Activated CD8-positive, alpha-beta T cell treated with anti-CD3 and anti-CD28 coated beads for 36 hours (primary cell): Measurements from ENCODE around the gene OCA2. TPM values are rescaled to one million over a fixed set of nuclear protein-coding genes. Genes with fewer than 3 reads are reported as not detected.

ENCODE experiments used
- ATAC-seq: fragments of 200-7000 bp; cut with Tn5 transposase; one replicate; pipeline ENCODE4 v1.10.0; 2021; ENCODE audit warnings: mild to moderate bottlenecking, moderate library complexity
- CTCF ChIA-PET: fragments of 350-600 bp; sonication (Branson Sonifier 250); formaldehyde crosslinking; loops from one replicate; lab custom pipeline; 2021; ENCODE audit warnings: antibody characterized with exemption; lab: Charles Lee
- POLR2A ChIA-PET: fragments of 350-600 bp; sonication (Branson Sonifier 250); formaldehyde crosslinking; loops from one replicate; lab custom pipeline; 2021; ENCODE audit warnings: antibody characterized with exemption; lab: Charles Lee
- DNase-seq: peaks from one replicate; pipeline ENCODE4 v3.0.0-alpha.2; 2020
- H3K27ac Mint-ChIP-seq: one replicate; pipeline ENCODE4 v1.8.0; 2021; ENCODE audit warnings: mild to moderate bottlenecking, mixed read lengths
- H3K27me3 Mint-ChIP-seq: one replicate; pipeline ENCODE4 v1.8.0; 2021; ENCODE audit warnings: mixed read lengths
- H3K36me3 Mint-ChIP-seq: one replicate; pipeline ENCODE4 v1.8.0; 2021; ENCODE audit warnings: low read depth, mixed read lengths
- H3K4me1 Mint-ChIP-seq: one replicate; pipeline ENCODE4 v1.8.0; 2021; ENCODE audit warnings: low read depth, mixed read lengths
- H3K4me3 Mint-ChIP-seq: one replicate; pipeline ENCODE4 v1.8.0; 2021; ENCODE audit warnings: mild to moderate bottlenecking, moderate library complexity, mixed read lengths
- H3K9me3 Mint-ChIP-seq: one replicate; pipeline ENCODE4 v1.8.0; 2021; ENCODE audit warnings: mixed read lengths
- intact Hi-C: fragments of 100-400 bp; cut with micrococcal nuclease; formaldehyde crosslinking; loops from one replicate; pipeline ENCODE4 v1.10.0; 2022
- total RNA-seq, 2 experiments: library from RNA; stranded (reverse); gene quantifications; one replicate each; pipeline ENCODE4 v1.2.3, GENCODE V29; 2021
- TF ChIP-seq, protein P1 (sequence below): fragments of 200-600 bp; IDR thresholded peaks from one replicate; pipeline ENCODE4 v1.8.0; 2022; ENCODE audit warnings: antibody characterized with exemption, mild to moderate bottlenecking

The OCA2 gene
- total RNA-seq, 2 experiments from 2014 or later: not detected

DNA sequence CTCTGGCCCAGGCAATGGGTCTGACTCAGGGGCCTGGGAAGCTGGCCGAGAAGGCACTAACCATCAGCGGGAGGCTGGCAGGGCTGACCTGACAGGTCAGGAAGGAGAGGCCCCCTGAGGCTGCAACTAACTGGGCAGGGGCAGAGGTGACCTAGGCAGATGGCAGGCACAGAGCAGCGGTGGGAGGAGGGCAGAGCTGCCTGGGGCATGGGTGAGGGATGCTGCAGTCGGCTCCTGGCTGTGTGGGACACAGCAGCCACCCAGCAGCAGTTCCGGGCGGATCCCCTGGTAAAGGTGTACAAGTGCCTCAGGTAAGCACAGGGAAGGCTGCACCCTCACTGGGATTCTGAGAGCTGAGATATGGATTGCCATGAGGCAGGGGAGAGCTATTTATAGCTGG lies 236.1 kb downstream of the OCA2 start:
- H3K27ac Mint-ChIP-seq: no peak overlapping the region
- H3K4me3 Mint-ChIP-seq: no peak overlapping the region
- intact Hi-C loops: no loop called here
- H3K27me3 Mint-ChIP-seq: no peaks in the 10 kb centered on the region
- no peaks in the 10 kb centered on the region for H3K4me1 Mint-ChIP-seq
- CTCF ChIA-PET: no interaction called here
- POLR2A ChIA-PET: no interaction called here
- ATAC-seq (no peak), DNase-seq (no peak)
- peaks cover 4% of the 10 kb centered on the region for H3K9me3 Mint-ChIP-seq
- TF ChIP-seq, protein P1, sequence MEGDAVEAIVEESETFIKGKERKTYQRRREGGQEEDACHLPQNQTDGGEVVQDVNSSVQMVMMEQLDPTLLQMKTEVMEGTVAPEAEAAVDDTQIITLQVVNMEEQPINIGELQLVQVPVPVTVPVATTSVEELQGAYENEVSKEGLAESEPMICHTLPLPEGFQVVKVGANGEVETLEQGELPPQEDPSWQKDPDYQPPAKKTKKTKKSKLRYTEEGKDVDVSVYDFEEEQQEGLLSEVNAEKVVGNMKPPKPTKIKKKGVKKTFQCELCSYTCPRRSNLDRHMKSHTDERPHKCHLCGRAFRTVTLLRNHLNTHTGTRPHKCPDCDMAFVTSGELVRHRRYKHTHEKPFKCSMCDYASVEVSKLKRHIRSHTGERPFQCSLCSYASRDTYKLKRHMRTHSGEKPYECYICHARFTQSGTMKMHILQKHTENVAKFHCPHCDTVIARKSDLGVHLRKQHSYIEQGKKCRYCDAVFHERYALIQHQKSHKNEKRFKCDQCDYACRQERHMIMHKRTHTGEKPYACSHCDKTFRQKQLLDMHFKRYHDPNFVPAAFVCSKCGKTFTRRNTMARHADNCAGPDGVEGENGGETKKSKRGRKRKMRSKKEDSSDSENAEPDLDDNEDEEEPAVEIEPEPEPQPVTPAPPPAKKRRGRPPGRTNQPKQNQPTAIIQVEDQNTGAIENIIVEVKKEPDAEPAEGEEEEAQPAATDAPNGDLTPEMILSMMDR: no peak
- no peaks in the 10 kb centered on the region for H3K36me3 Mint-ChIP-seq

DNA sequence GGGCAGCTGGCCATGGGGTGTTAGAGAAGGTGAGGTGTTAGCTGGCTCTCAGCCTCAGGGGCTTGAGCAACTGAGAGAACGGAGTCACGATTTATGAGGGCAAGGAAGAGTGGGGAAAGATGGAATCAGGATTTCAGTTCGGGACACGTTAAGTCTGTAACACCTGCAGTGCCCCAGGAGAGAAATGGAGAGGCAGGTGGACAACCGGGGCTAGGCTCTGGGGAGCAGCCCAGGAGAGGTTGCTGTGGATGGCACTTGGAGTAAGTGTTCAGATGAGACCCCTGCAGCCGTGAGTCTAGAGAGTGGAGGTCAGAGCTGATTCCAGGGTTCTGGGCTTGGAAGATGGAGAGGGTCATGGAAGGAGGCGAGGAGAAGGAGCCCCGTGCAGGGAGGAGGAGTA lies 237.9 kb downstream of the OCA2 start:
- H3K4me3 Mint-ChIP-seq: no peak overlapping the region
- TF ChIP-seq, protein P1: no peak
- intact Hi-C loops: no loop called here
- ATAC-seq: no peak
- H3K27me3 Mint-ChIP-seq: no peaks in the 10 kb centered on the region
- no peak overlapping the region for H3K27ac Mint-ChIP-seq
- ChIA-PET POLR2A (no interaction called here), CTCF (no interaction called here)
- H3K36me3 Mint-ChIP-seq: no peaks in the 10 kb centered on the region
- H3K9me3 Mint-ChIP-seq: peaks cover 8% of the 10 kb centered on the region
- no peak for DNase-seq
- H3K4me1 Mint-ChIP-seq: no peaks in the 10 kb centered on the region

DNA sequence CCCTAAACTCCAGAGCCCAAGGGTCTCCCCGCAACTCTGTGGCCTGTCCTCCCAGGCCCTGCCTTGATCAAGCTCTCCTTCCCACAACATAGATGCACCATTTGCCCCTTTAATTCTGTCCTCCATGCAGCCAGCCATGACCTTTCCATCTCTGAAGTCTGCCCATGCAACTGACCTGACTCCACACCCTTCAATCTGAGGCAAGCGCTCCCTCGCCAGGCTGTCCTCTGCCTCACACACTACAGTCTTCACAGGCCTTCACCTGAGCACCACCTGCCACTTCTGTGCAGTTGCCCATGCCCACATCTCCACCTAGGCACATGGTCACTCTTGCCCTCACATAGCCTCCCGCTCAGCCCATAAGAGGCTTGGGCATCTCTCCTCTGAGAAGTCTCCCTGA lies 244.0 kb downstream of the OCA2 start:
- ChIA-PET CTCF (no interaction called here), POLR2A (no interaction called here)
- Mint-ChIP-seq H3K9me3 (peaks cover 11% of the 10 kb centered on the region), H3K4me1 (no peaks in the 10 kb centered on the region), H3K27ac (no peak overlapping the region), H3K27me3 (no peaks in the 10 kb centered on the region), H3K4me3 (no peak overlapping the region), H3K36me3 (no peaks in the 10 kb centered on the region)
- DNase-seq: no peak
- TF ChIP-seq, protein P1: no peak
- intact Hi-C loops: no loop called here
- no peak for ATAC-seq

DNA sequence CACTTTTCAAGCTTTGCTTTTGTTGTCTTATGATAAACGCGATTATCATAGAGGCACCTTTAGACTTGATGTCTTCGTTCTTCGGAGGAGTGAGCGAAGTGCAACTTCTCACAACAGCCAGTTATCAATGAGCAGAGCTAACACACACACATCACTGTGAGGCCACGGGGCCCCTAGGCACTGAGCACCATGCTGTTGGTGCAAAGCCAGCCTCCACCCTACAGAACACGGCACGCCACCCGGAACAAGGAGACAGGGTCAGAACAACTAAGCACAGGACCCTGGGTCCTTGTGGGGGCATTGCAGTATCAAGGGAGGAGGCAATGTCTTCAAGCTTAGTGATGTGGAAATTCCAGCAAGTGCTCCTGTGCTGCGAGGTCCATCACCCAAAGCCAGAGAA lies 244.5 kb downstream of the OCA2 start:
- Mint-ChIP-seq H3K4me1 (no peaks in the 10 kb centered on the region), H3K4me3 (no peak overlapping the region), H3K9me3 (peaks cover 11% of the 10 kb centered on the region), H3K27ac (no peak overlapping the region), H3K36me3 (no peaks in the 10 kb centered on the region), H3K27me3 (no peaks in the 10 kb centered on the region)
- ChIA-PET CTCF (no interaction called here), POLR2A (no interaction called here)
- DNase-seq (no peak), ATAC-seq (no peak)
- intact Hi-C loops: no loop called here
- TF ChIP-seq, protein P1: no peak

DNA sequence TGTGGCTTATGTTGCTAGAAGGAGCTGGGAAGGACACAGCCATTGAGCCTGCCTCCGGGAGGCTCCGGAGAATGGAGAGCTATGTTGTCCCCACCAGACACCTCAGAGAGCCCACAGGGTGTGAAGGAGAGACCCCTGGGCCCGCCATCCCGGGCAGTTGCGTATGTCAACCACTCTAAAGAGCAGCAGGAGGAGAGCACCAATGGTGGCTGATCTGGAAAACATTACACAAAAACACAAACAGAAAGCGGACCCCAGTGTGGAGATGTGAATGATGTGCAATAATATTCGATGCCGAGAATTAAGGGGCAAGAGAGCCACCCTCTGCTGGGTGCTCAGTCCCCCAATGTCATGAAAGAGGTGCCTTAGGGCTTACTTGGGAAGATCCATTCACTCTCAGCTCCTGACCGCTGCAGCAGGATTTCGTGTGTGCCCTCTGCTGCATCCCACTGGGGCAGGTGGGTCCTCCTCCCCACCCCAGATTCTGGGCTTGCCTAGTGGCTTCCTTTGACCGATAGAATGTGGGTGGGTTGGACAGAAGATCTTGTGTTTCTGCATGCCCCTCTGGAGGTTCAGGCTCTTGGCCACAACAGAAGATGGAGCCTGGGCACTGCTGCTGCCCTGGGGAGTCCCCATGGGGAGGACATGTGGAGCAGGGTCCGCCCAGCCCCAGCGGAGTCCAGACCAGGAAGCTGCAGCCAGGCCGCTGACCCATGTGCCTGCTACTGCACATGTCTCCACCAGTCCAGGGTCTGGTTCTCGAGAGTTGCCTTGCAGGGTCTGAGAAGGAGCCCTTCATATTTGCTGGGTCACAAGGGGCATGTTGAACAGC lies 245.3 kb downstream of the OCA2 start:
- no peak overlapping the region for H3K27ac Mint-ChIP-seq
- no peaks in the 10 kb centered on the region for H3K4me1 Mint-ChIP-seq
- H3K36me3 Mint-ChIP-seq: no peaks in the 10 kb centered on the region
- ATAC-seq (no peak), DNase-seq (no peak)
- no peaks in the 10 kb centered on the region for H3K27me3 Mint-ChIP-seq
- TF ChIP-seq, protein P1: no peak
- peaks cover 12% of the 10 kb centered on the region for H3K9me3 Mint-ChIP-seq
- H3K4me3 Mint-ChIP-seq: no peak overlapping the region
- CTCF ChIA-PET: no interaction called here
- POLR2A ChIA-PET: no interaction called here
- intact Hi-C loops: no loop called here
